ENCODE data around the gene NKAIN1. TPM values are rescaled to one million over a fixed set of nuclear protein-coding genes. Genes with fewer than 3 reads are reported as not detected.
"Not testable (repeated sequence)": the region's sequence is repeated elsewhere in the genome, so short reads cannot be mapped to it uniquely, and the experiment has no call there.

Gene NKAIN1
- total RNA-seq, 4 donors from 2014 or later, result not detected

- H3K27ac ChIP-seq, result no peak overlapping the region
- H3K9me3 ChIP-seq, result no peaks in the 10 kb centered on the region
- peak; percentile 19 to 80 (median 70) for DNase-seq
- H3K27me3 ChIP-seq, result no peaks in the 10 kb centered on the region
- H3K36me3 ChIP-seq, result no peaks in the 10 kb centered on the region
- H3K4me1 ChIP-seq, result peaks cover 0 to 18% (median 5%) of the 10 kb centered on the region in 4 donors
- H3K4me3 ChIP-seq, result peak overlapping the region in 2 of 4 donors; percentile 6 to 18
- TF ChIP-seq POLR2A (IDR thresholded peaks at IDR 0.05) (no peak), CTCF (IDR thresholded peaks at IDR 0.05) (peak in 2 of 6 experiments; percentile 12 to 36)
Observed at GRCh38 chr1:31182352-31182751, 57.3 kb downstream of the NKAIN1 start.

- peak overlapping the region in 2 of 4 donors; percentile 15 to 18 for H3K4me3 ChIP-seq
- no peaks in the 10 kb centered on the region for H3K27me3 ChIP-seq
- TF ChIP-seq CTCF (IDR thresholded peaks at IDR 0.05) (peak in 5 of 6 experiments; percentile 26 to 81 (median 73)), POLR2A (IDR thresholded peaks at IDR 0.05) (peak in 1 of 2 donors; percentile 3)
- peak in 2 of 3 donors; percentile 66 to 70 for DNase-seq
- no peak overlapping the region for H3K27ac ChIP-seq
- H3K36me3 ChIP-seq, result no peaks in the 10 kb centered on the region
- peaks cover 0 to 18% (median 5%) of the 10 kb centered on the region in 4 donors for H3K4me1 ChIP-seq
- H3K9me3 ChIP-seq, result no peaks in the 10 kb centered on the region
Observed at GRCh38 chr1:31181515-31182343, 58.0 kb downstream of the NKAIN1 start.

- Histone ChIP-seq H3K36me3 (no peaks in the 10 kb centered on the region), H3K27me3 (no peaks in the 10 kb centered on the region), H3K4me1 (peaks cover 0 to 18% (median 5%) of the 10 kb centered on the region in 4 donors), H3K9me3 (no peaks in the 10 kb centered on the region), H3K4me3 (no peak overlapping the region), H3K27ac (no peak overlapping the region)
- TF ChIP-seq CTCF (IDR thresholded peaks at IDR 0.05), result no peak
- TF ChIP-seq POLR2A (IDR thresholded peaks at IDR 0.05), result no peak
- DNase-seq, result no peak
Observed at GRCh38 chr1:31180338-31180737, 59.3 kb downstream of the NKAIN1 start.

- not testable (repeated sequence) for H3K4me3 ChIP-seq
Observed at GRCh38 chr1:31176291-31176690, 63.4 kb downstream of the NKAIN1 start.

GRCh38 chr1:31170486-31170735 is 69.3 kb downstream of the NKAIN1 start:
- DNase-seq, result no peak
- Histone ChIP-seq H3K9me3 (no peaks in the 10 kb centered on the region), H3K4me3 (no peak overlapping the region), H3K27me3 (no peaks in the 10 kb centered on the region), H3K4me1 (peaks cover 0 to 9% (median 0%) of the 10 kb centered on the region in 4 donors), H3K36me3 (no peaks in the 10 kb centered on the region), H3K27ac (peak overlapping the region in 2 of 4 donors; percentile 35 to 77)
- TF ChIP-seq CTCF (IDR thresholded peaks at IDR 0.05) (no peak), POLR2A (IDR thresholded peaks at IDR 0.05) (no peak)

More at GRCh38 chr1:31176291-31176690, 63.4 kb downstream of the NKAIN1 start:
- not testable (repeated sequence) for H3K27me3 ChIP-seq, DNase-seq, H3K27ac ChIP-seq, H3K36me3 ChIP-seq, H3K4me1 ChIP-seq, H3K9me3 ChIP-seq

GRCh38 chr1:31166462-31166861 is 73.2 kb downstream of the NKAIN1 start:
- Histone ChIP-seq H3K4me1 (peaks cover 0 to 9% (median 0%) of the 10 kb centered on the region in 4 donors), H3K9me3 (no peaks in the 10 kb centered on the region), H3K4me3 (no peak overlapping the region), H3K36me3 (no peaks in the 10 kb centered on the region), H3K27ac (no peak overlapping the region), H3K27me3 (no peaks in the 10 kb centered on the region)
- no peak for TF ChIP-seq POLR2A (IDR thresholded peaks at IDR 0.05)
- TF ChIP-seq CTCF (IDR thresholded peaks at IDR 0.05), result no peak
- no peak for DNase-seq
